Esophagus muscularis mucosa (tissue), 4 donors: Measurements from ENCODE around the gene LOXL1. TPM values are rescaled to one million over a fixed set of nuclear protein-coding genes. Genes with fewer than 3 reads are reported as not detected.

Experiments
- DNase-seq: peaks from one replicate; pipeline ENCODE4 v3.0.0-alpha.2; 2017; ENCODE audit errors: extremely low spot score
- H3K27ac ChIP-seq, 4 donors: fragments of 200-600 bp; sonication (generic); replicated peaks in 1 of 4; 1 replicate in 3 of 4; 2 replicates in 1 of 4; pipeline ENCODE4 v1.5.1; 2016 to 2019; ENCODE audit warnings: mild to moderate bottlenecking in 1 of 4
- H3K27me3 ChIP-seq, 4 donors: fragments of 200-600 bp; sonication (generic); one replicate each; pipeline versions ENCODE4 v1.5.1 to v1.6.0; 2016 to 2019
- H3K36me3 ChIP-seq, 4 donors: fragments of 200-600 bp; sonication (generic); one replicate each; pipeline ENCODE4 v1.5.1; 2016 to 2019
- H3K4me1 ChIP-seq, 4 donors: fragments of 200-600 bp; sonication (generic); one replicate each; pipeline ENCODE4 v1.5.1; 2016 to 2019
- H3K4me3 ChIP-seq, 4 donors: fragments of 200-600 bp; sonication (generic); 1 replicate in 2 of 4; 2 replicates in 2 of 4; pipeline ENCODE4 v1.5.1; 2016 to 2019; ENCODE audit warnings: mild to moderate bottlenecking in 4 of 4, moderate library complexity in 1 of 4
- H3K9me3 ChIP-seq, 4 donors: fragments of 200-600 bp; sonication (generic); 1 replicate in 3 of 4; 2 replicates in 1 of 4; pipeline ENCODE4 v1.5.1; 2016 to 2019
- EP300 ChIP-seq: sonication (generic); formaldehyde crosslinking; IDR thresholded peaks from one replicate; pipeline ENCODE4 v1.6.1; 2017; ENCODE audit warnings: antibody characterized with exemption
- POLR2A ChIP-seq: fragments of 450-650 bp; IDR thresholded peaks from one replicate; pipeline ENCODE4 v1.6.1; 2017; ENCODE audit warnings: antibody characterized with exemption, moderate library complexity, mild to moderate bottlenecking, low read depth
- POLR2AphosphoS5 ChIP-seq, 2 donors: sonication (generic); formaldehyde crosslinking; IDR thresholded peaks; one replicate each; pipeline ENCODE4 v1.6.1; 2017; ENCODE audit warnings: antibody characterized with exemption in 2 of 2
- WGBS: methylation state at CpG from one replicate; pipeline ENCODE4 v1.1.5; 2018; 5-methylcytosine and 5-hydroxymethylcytosine counted together
- intact Hi-C: fragments of 100-400 bp; cut with DNase I; formaldehyde crosslinking; loops from one replicate; pipeline ENCODE4 v1.15.1; 2023
- total RNA-seq, 4 donors: library from RNA; depleted of rRNA; stranded (reverse); fragments of >200 nt; gene quantifications; one replicate each; pipeline versions ENCODE4 v1.1.0 to v1.2.1, GENCODE V29; 2016
- TF ChIP-seq, protein P1 (sequence below), 3 experiments: fragments of 200-600 bp in 2 of 3; fragments of 450-650 bp in 1 of 3; sonication (generic) in 2 of 3; IDR thresholded peaks; one replicate each; pipeline ENCODE4 v1.5.1; 2017 to 2019; ENCODE audit warnings: antibody characterized with exemption in 3 of 3, mild to moderate bottlenecking in 2 of 3, moderate library complexity in 1 of 3

LOXL1 gene
- total RNA-seq, 4 donors from 2014 or later, result 19.7 to 84.3 (median 39.1) TPM

DNA sequence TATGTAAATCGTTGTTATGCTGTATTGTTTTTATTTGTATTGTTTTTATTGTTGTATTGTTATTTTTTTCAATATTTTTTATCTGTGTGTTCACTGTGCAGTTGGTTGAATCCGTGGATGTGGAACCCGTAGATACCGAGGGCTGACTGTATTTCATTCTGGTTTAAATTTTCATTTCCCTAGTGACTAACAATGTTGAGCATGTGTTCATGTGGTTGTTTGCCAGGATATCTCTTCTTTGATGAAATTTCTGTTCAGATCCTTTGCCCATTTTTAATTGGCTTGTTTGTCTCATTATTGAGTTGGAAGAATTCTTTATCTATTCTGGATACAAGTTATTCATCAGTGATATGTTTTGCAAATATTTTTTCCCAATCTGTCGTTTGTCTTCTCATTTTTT is 36.2 kb downstream of the LOXL1 start:
- intact Hi-C loops, result loop anchor here (2.0 kb wide), 1 partner anchor 66 kb away; no protein-coding TSS in a partner anchor
- H3K27ac ChIP-seq, result no peak overlapping the region
- no peaks in the 10 kb centered on the region for H3K9me3 ChIP-seq
- H3K4me1 ChIP-seq, result peaks cover 3 to 12% (median 10%) of the 10 kb centered on the region in 4 donors
- H3K4me3 ChIP-seq, result no peak overlapping the region
- no peaks in the 10 kb centered on the region for H3K27me3 ChIP-seq
- 73% methylated on average over 5 of the region's 5 CpGs for WGBS
- TF ChIP-seq, protein P1, sequence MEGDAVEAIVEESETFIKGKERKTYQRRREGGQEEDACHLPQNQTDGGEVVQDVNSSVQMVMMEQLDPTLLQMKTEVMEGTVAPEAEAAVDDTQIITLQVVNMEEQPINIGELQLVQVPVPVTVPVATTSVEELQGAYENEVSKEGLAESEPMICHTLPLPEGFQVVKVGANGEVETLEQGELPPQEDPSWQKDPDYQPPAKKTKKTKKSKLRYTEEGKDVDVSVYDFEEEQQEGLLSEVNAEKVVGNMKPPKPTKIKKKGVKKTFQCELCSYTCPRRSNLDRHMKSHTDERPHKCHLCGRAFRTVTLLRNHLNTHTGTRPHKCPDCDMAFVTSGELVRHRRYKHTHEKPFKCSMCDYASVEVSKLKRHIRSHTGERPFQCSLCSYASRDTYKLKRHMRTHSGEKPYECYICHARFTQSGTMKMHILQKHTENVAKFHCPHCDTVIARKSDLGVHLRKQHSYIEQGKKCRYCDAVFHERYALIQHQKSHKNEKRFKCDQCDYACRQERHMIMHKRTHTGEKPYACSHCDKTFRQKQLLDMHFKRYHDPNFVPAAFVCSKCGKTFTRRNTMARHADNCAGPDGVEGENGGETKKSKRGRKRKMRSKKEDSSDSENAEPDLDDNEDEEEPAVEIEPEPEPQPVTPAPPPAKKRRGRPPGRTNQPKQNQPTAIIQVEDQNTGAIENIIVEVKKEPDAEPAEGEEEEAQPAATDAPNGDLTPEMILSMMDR (IDR thresholded peaks at IDR 0.05), result no peak
- TF ChIP-seq POLR2AphosphoS5 (IDR thresholded peaks at IDR 0.05), result no peak
- no peak for TF ChIP-seq POLR2A
- TF ChIP-seq EP300, result no peak
- H3K36me3 ChIP-seq, result no peaks in the 10 kb centered on the region
- DNase-seq, result no peak

DNA sequence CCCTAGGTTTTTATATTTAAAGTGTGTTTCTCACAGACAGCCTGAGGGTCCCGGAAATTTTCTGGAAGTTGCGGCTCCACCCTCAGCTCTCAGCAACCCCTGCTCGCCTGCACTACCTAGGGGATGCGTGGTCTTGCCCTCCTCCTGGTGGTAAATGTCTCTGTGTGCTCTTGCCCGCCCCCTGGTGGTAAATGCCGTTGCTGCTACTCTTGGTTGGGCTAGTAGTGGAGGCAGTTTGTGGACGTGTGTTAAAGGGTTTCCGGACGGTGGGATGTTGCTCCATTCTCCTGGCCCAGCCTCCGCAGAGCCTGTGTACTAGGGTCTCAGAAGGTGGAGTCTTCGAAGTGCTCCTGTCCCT is 38.5 kb downstream of the LOXL1 start:
- peak; percentile 99 for DNase-seq
- Histone ChIP-seq H3K27me3 (no peaks in the 10 kb centered on the region), H3K9me3 (no peaks in the 10 kb centered on the region), H3K27ac (no peak overlapping the region), H3K4me3 (no peak overlapping the region), H3K36me3 (no peaks in the 10 kb centered on the region), H3K4me1 (peaks cover 3 to 12% (median 10%) of the 10 kb centered on the region in 4 donors)
- intact Hi-C loops, result loop anchor here (1.0 kb wide), 1 partner anchor 13 kb away; no protein-coding TSS in a partner anchor
- TF ChIP-seq POLR2A (no peak), POLR2AphosphoS5 (IDR thresholded peaks at IDR 0.05) (peak in 1 of 2 donors; percentile 69), EP300 (no peak)
- TF ChIP-seq, protein P1 (IDR thresholded peaks at IDR 0.05), result peak; percentile 92 to 97 (median 96)
- WGBS, result 0% methylated on average over 5 of the region's 11 CpGs

DNA sequence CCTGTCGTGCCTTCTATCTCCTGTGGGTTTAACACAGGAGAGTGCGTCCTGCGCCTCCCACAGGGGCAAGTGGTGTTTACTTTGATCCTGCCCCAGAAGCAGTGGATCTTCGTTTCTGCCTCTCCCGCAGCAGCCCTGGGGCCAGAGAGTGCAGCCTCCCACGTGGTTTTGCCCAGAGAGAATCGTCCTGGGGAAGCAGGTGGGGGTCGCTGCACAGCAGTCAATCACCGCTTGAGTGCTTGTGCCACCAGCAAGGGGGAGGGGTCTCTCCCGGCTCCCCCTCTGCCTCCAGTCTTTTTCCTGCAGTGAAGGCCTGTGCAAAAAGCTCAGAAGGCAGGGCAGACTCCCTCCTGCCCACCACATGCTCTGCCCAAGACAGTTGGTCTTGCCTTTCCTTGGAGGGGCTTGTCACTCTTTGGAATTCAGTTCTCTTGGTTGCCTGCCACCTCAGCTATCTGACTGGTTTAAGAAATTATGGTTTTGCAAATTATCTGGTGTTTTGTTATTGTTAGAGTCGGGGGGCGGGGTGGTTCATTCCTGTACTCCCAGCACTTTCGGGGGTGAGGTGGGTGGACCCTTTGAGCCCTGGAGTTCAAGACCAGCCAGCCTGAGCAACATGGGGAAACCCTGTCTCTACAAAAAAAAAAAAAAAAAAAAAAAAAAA is 39.0 kb downstream of the LOXL1 start:
- 59% methylated on average over 4 of the region's 13 CpGs for WGBS
- H3K36me3 ChIP-seq, result no peaks in the 10 kb centered on the region
- H3K27ac ChIP-seq, result no peak overlapping the region
- no peaks in the 10 kb centered on the region for H3K27me3 ChIP-seq
- no peak for DNase-seq
- no peaks in the 10 kb centered on the region for H3K9me3 ChIP-seq
- TF ChIP-seq EP300 (no peak), POLR2A (no peak), POLR2AphosphoS5 (IDR thresholded peaks at IDR 0.05) (no peak)
- TF ChIP-seq, protein P1 (IDR thresholded peaks at IDR 0.05), result no peak
- intact Hi-C loops, result no loop called here
- H3K4me3 ChIP-seq, result no peak overlapping the region
- peaks cover 3 to 12% (median 10%) of the 10 kb centered on the region in 4 donors for H3K4me1 ChIP-seq

DNA sequence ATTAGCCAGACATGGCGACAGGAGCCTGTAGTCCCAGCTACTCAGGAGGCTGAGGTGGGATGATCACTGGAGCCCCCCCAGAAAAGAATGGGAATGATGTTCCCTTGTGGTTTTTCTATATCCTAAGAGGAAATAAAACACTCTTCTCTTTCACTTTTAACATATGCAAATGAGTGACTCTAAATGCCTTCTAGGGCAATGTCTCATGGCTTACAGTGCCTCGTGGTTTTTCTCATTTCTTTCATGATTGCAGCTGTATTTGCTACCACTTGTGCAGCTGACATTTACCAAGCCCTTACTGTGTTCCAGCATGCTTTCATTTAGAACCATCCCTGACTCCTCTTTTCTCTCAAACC is 39.5 kb downstream of the LOXL1 start:
- peaks cover 3 to 12% (median 10%) of the 10 kb centered on the region in 4 donors for H3K4me1 ChIP-seq
- TF ChIP-seq, protein P1 (IDR thresholded peaks at IDR 0.05), result no peak
- TF ChIP-seq EP300, result no peak
- no peak for TF ChIP-seq POLR2AphosphoS5 (IDR thresholded peaks at IDR 0.05)
- no peak for TF ChIP-seq POLR2A

More for the DNA sequence above, 39.5 kb downstream of the LOXL1 start:
- 58% methylated on average over 2 of the region's 2 CpGs for WGBS
- H3K9me3 ChIP-seq, result no peaks in the 10 kb centered on the region
- intact Hi-C loops, result no loop called here
- DNase-seq, result no peak
- no peaks in the 10 kb centered on the region for H3K36me3 ChIP-seq
- no peak overlapping the region for H3K4me3 ChIP-seq
- H3K27ac ChIP-seq, result no peak overlapping the region
- no peaks in the 10 kb centered on the region for H3K27me3 ChIP-seq
